Activated CD8-positive, alpha-beta memory T cell treated with anti-CD3 and anti-CD28 coated beads, Interleukin-2, amount 50 U/mL, for 4 hours (primary cell): ENCODE data around the gene GREB1.

Source experiments
- DNase-seq: peaks from one replicate; pipeline ENCODE4 v3.0.0-alpha.2; 2020

Gene GREB1

GRCh38 chr2:11533278-11534070 lies at the start of gene GREB1:
GREB1 (plus strand) TSS chr2:11534045; CDS start chr2:11556615, 22,570 bp downstream.
- DNase-seq = no peak

GRCh38 chr2:11488809-11489208 lies 45.0 kb upstream of the GREB1 start:
- no peak for DNase-seq

GRCh38 chr2:11490194-11490593 lies 43.7 kb upstream of the GREB1 start:
- DNase-seq = no peak

- no peak for DNase-seq
Observed at GRCh38 chr2:11491348-11491933, 42.4 kb upstream of the GREB1 start.

GRCh38 chr2:11492244-11492643 lies 41.6 kb upstream of the GREB1 start:
- no peak for DNase-seq

- DNase-seq = no peak
Observed at GRCh38 chr2:11492720-11493119, 41.1 kb upstream of the GREB1 start.

- DNase-seq = no peak
Observed at GRCh38 chr2:11493282-11493681, 40.6 kb upstream of the GREB1 start.

GRCh38 chr2:11494310-11494709 lies 39.5 kb upstream of the GREB1 start:
- no peak for DNase-seq

- DNase-seq = no peak
Observed at GRCh38 chr2:11495844-11496681, 37.8 kb upstream of the GREB1 start.

GRCh38 chr2:11498543-11499034 lies 35.3 kb upstream of the GREB1 start:
- DNase-seq = no peak

- DNase-seq = no peak
Observed at GRCh38 chr2:11499081-11499743, 34.6 kb upstream of the GREB1 start.

- no peak for DNase-seq
Observed at GRCh38 chr2:11500702-11501303, 33.0 kb upstream of the GREB1 start.

GRCh38 chr2:11502740-11503292 lies 31.0 kb upstream of the GREB1 start:
- DNase-seq = no peak

- no peak for DNase-seq
Observed at GRCh38 chr2:11503354-11503927, 30.4 kb upstream of the GREB1 start.

GRCh38 chr2:11505652-11506610 lies 27.9 kb upstream of the GREB1 start:
- no peak for DNase-seq

GRCh38 chr2:11506611-11506969 lies 27.3 kb upstream of the GREB1 start:
- DNase-seq = no peak

- no peak for DNase-seq
Observed at GRCh38 chr2:11507517-11507916, 26.3 kb upstream of the GREB1 start.

- DNase-seq = no peak
Observed at GRCh38 chr2:11508279-11508678, 25.6 kb upstream of the GREB1 start.

GRCh38 chr2:11509657-11510360 lies 24.0 kb upstream of the GREB1 start:
- DNase-seq = no peak

GRCh38 chr2:11512431-11512830 lies 21.4 kb upstream of the GREB1 start:
- DNase-seq = no peak
